Adrenal gland (tissue), 12 donors: ENCODE measurements around the gene CDCA4. TPM values are rescaled to one million over a fixed set of nuclear protein-coding genes. Genes with fewer than 3 reads are reported as not detected.

Experiments used
- DNase-seq, 7 donors: peaks; one replicate each; pipeline ENCODE4 v3.0.0-alpha.2; 2019 to 2020
- H3K27ac ChIP-seq, 5 donors: fragments of 200-600 bp; sonication (generic) in 4 of 5; 1 replicate in 3 of 5; 2 replicates in 2 of 5; pipeline versions ENCODE4 v1.5.1 to v1.8.0; 2016 to 2020; ENCODE audit warnings: mild to moderate bottlenecking in 1 of 5
- H3K27me3 ChIP-seq: fragments of 200-600 bp; 2 replicates; pipeline ENCODE4 v1.8.0; 2021
- H3K36me3 ChIP-seq, 2 donors: fragments of 200-600 bp; replicated peaks in 1 of 2; 1 replicate in 1 of 2; 2 replicates in 1 of 2; pipeline versions ENCODE4 v1.5.1 to v1.8.0; 2018 to 2022
- H3K4me1 ChIP-seq, 2 donors: fragments of 200-600 bp; replicated peaks in 1 of 2; 1 replicate in 1 of 2; 2 replicates in 1 of 2; pipeline versions ENCODE4 v1.5.1 to v1.8.0; 2018 to 2021
- H3K4me3 ChIP-seq, 4 donors: fragments of 200-600 bp; sonication (generic) in 3 of 4; one replicate each; pipeline ENCODE4 v1.5.1; 2016 to 2018
- H3K9me3 ChIP-seq, 3 donors: fragments of 200-600 bp; sonication (generic) in 1 of 3; replicated peaks in 1 of 3; 1 replicate in 2 of 3; 2 replicates in 1 of 3; pipeline versions ENCODE4 v1.5.1 to v1.8.0; 2016 to 2021
- POLR2A ChIP-seq, 2 donors: fragments of 450-650 bp; IDR thresholded peaks; one replicate each; pipeline ENCODE4 v1.6.1; 2017; ENCODE audit warnings: antibody characterized with exemption in 2 of 2, mild to moderate bottlenecking in 2 of 2, moderate library complexity in 1 of 2
- WGBS, 4 donors: extraction: QIAGEN DNeasy Blood & Tissue Kit in 2 of 4; methylation state at CpG; one replicate each; pipeline versions ENCODE4 v1.1.5 to v1.1.7; 2013 to 2017; 5-methylcytosine and 5-hydroxymethylcytosine counted together
- intact Hi-C, 2 donors: fragments of 100-400 bp; cut with DNase I; formaldehyde crosslinking; loops; one replicate each; pipeline versions ENCODE4 v1.14.1 to v1.15.0; 2022 to 2023
- polyA plus RNA-seq, 3 donors: library from polyadenylated mRNA; stranded (reverse); fragments of 200-250 nt in 2 of 3; fragments of 350-450 nt in 1 of 3; fragmentation: Illumina TruSeq in 1 of 3; extraction: RNeasy Lipid Tissue Mini Kit (QIAGEN cat#74804) in 1 of 3; gene quantifications; one replicate each; pipeline ENCODE4 v1.2.3, GENCODE V29; 2013 to 2014
- total RNA-seq, 9 donors: library from RNA; depleted of rRNA in 4 of 9; stranded (reverse); fragments of >200 nt in 4 of 9; fragments of 120-200 nt in 1 of 9; fragmentation: NEBNext Ultra II Directional in 1 of 9; extraction: Animal tissue kit (Norgen Biotek cat#: 25700) in 1 of 9; gene quantifications; one replicate each; pipeline versions ENCODE4 v1.1.0 to v1.2.4, GENCODE V29; 2013 to 2023
- TF ChIP-seq, protein P1 (sequence below), 6 experiments: fragments of 450-650 bp in 4 of 6; fragments of 200-600 bp in 2 of 6; sonication (generic) in 1 of 6; IDR thresholded peaks; 1 replicate in 5 of 6; 2 replicates in 1 of 6; pipeline versions ENCODE4 v1.5.1 to v1.8.0; 2016 to 2021; ENCODE audit warnings: antibody characterized with exemption in 6 of 6, mild to moderate bottlenecking in 2 of 6, moderate library complexity in 1 of 6
- donor health status: healthy with polysubstance abuse.
- donor health status: Bipolar disorder and iron deficiency.
- donor health status: DM: yes; HTN: yes; CAD: no.
- donor health status: DM: no; HTN: no; CAD: no.
- donor health status: DM: no; HTN: no; CAD: no.
- donor health status: DM: yes; HTN: yes; CAD: no.

CDCA4 gene
- total and polyA plus RNA-seq, 12 donors = 0.66 to 10.5 (median 4.1) TPM

DNA sequence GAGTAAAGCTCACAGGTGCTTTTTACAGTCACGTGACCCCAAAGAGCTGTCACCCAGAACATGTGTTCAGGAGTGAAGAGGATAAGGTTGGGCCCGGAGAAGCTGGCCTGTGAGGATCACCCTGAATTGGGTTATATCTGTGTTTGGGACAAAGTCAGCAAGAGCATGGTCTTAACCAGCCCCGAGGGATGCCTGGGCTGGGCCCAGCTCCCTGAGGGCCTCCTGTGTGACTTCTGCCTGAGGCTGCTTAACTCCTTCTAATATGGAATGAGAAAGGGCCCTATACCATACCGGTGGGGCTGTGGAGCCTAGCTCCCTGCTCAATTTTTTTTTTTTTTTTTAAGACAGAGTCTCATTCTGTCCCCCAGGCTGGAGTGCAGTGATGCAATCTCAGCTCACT lies 2.5 kb downstream of the CDCA4 start:
- no peak overlapping the region for H3K27ac ChIP-seq
- no peak overlapping the region for H3K4me3 ChIP-seq
- WGBS, 4 donors = 83 to 96% (median 92%) methylated on average over 4 of the region's 4 CpGs
- no peaks in the 10 kb centered on the region for H3K27me3 ChIP-seq
- peaks cover 12 to 28% of the 10 kb centered on the region in 2 donors for H3K4me1 ChIP-seq
- intact Hi-C loops = no loop called here
- TF ChIP-seq, protein P1, sequence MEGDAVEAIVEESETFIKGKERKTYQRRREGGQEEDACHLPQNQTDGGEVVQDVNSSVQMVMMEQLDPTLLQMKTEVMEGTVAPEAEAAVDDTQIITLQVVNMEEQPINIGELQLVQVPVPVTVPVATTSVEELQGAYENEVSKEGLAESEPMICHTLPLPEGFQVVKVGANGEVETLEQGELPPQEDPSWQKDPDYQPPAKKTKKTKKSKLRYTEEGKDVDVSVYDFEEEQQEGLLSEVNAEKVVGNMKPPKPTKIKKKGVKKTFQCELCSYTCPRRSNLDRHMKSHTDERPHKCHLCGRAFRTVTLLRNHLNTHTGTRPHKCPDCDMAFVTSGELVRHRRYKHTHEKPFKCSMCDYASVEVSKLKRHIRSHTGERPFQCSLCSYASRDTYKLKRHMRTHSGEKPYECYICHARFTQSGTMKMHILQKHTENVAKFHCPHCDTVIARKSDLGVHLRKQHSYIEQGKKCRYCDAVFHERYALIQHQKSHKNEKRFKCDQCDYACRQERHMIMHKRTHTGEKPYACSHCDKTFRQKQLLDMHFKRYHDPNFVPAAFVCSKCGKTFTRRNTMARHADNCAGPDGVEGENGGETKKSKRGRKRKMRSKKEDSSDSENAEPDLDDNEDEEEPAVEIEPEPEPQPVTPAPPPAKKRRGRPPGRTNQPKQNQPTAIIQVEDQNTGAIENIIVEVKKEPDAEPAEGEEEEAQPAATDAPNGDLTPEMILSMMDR (IDR thresholded peaks at IDR 0.05) = no peak
- TF ChIP-seq POLR2A (IDR thresholded peaks at IDR 0.05) = no peak
- H3K9me3 ChIP-seq = no peaks in the 10 kb centered on the region
- no peaks in the 10 kb centered on the region for H3K36me3 ChIP-seq
- no peak for DNase-seq

DNA sequence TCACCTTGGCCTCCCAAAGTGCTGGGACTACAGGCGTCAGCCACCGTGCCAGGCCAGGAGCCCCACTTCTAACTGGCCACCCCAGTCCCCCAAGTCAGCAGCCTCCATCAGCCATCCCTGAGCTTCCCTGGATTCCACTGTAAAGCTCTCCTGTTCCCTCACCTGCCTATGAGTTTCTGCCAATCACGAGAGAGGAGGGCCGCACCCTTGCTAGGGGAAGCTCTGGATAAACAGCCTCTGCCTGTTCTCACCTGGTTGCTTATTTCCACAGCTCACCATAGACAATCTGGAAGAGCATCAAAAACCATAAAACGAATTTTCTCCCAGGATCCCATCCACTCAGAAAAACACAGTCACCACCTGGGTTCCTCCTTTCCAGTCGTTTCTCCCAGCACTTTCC lies 5.0 kb downstream of the CDCA4 start:
- no peak overlapping the region for H3K4me3 ChIP-seq
- H3K4me1 ChIP-seq = peaks cover 7 to 17% of the 10 kb centered on the region in 2 donors
- DNase-seq = no peak
- no peaks in the 10 kb centered on the region for H3K27me3 ChIP-seq
- H3K36me3 ChIP-seq = peaks cover 0 to 9% of the 10 kb centered on the region in 2 donors
- TF ChIP-seq, protein P1 (IDR thresholded peaks at IDR 0.05) = no peak
- no peak for TF ChIP-seq POLR2A (IDR thresholded peaks at IDR 0.05)
- WGBS, 4 donors = 73 to 84% (median 77%) methylated on average over 6 of the region's 6 CpGs
- intact Hi-C loops = no loop called here
- H3K9me3 ChIP-seq = no peaks in the 10 kb centered on the region
- no peak overlapping the region for H3K27ac ChIP-seq

DNA sequence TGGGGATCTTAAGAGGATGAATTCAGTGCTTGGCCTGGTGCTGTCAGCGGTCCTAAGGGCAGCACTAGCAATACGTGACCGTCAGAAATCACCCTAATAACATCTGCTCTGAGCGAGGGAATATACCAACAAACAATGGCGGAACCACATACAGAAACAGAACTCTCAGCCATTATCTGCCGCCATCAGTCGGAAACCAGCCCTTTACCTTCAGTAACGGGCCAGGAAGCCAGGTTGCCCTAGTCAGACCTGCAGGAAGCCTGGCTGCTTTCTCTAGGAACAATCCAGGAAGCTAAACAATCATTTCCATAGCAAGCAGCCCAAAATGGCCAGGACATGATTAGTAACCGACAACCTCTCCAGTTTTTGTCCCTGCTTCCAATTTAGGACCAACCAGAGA lies 5.6 kb downstream of the CDCA4 start:
- no peak for TF ChIP-seq POLR2A (IDR thresholded peaks at IDR 0.05)
- TF ChIP-seq, protein P1 (IDR thresholded peaks at IDR 0.05) = no peak
- no peak overlapping the region for H3K27ac ChIP-seq
- WGBS, 4 donors = 76 to 82% (median 77%) methylated on average over 6 to 9 of the region's 9 CpGs
- peaks cover 6 to 17% of the 10 kb centered on the region in 2 donors for H3K4me1 ChIP-seq
- H3K27me3 ChIP-seq = no peaks in the 10 kb centered on the region
- intact Hi-C loops = no loop called here
- H3K36me3 ChIP-seq = peaks cover 0 to 14% of the 10 kb centered on the region in 2 donors
- DNase-seq = no peak
- H3K4me3 ChIP-seq = no peak overlapping the region
- no peaks in the 10 kb centered on the region for H3K9me3 ChIP-seq

DNA sequence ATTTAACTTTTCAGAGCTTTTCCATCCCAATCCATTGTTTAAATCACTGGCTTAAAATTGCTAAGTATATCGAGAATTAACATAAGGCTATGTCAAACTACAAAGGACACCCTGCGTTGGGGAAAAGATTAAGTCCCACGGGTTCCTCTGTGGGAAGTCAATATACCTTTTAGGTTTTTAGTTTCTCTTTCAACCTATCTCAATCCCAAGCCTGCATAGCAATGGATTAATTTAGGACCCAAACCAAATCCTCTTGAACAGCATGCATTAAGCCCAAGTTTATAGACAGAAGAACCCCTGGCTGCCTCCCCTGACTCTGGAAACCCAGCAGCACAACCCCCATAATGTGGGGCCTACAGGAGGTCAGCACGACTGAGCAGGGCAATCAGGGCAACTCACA lies 6.3 kb downstream of the CDCA4 start:
- DNase-seq = no peak
- intact Hi-C loops = no loop called here
- Histone ChIP-seq H3K9me3 (no peaks in the 10 kb centered on the region), H3K4me3 (no peak overlapping the region), H3K4me1 (peaks cover under 1 to 11% of the 10 kb centered on the region in 2 donors), H3K36me3 (peaks cover 0 to 20% of the 10 kb centered on the region in 2 donors), H3K27ac (no peak overlapping the region), H3K27me3 (no peaks in the 10 kb centered on the region)
- WGBS, 4 donors = 81 to 87% (median 85%) methylated on average over 4 of the region's 4 CpGs
- TF ChIP-seq POLR2A (IDR thresholded peaks at IDR 0.05) = no peak
- TF ChIP-seq, protein P1 (IDR thresholded peaks at IDR 0.05) = no peak
